ENCODE measurements around the gene CNTFR.

The CNTFR gene

DNA sequence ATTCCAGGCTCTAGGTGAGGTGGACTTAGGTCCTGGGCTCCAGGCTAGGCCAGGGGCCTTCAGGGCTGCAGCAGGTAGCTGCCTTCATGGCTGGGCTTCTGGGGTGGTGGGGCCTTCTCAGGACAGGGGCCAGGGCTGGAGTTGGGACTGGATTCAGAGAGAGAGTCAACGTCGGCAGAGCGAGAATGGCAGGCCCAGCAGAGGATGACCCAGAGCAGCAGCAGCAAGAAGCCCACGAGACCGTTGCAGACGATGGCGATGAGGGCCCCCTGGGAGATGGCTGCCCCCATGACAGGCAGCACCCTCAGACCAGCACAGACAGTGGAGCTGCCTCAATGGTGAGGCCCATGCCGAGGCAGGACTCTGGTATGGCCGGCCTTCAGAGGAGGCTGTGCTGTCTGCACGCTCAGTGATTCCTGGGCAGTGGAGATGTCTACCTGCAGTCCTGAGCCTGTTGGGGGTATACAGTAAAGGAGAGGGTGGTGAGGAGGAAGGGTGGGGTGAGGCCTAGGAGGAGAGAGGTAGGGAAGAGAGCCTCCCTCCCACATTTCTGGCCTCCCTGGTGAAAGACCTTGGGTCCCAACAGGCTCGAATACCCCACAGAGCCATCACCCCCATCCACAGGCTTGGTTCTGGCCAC lies 68.0 kb downstream of the CNTFR start:
- DNase-seq: no peak

DNA sequence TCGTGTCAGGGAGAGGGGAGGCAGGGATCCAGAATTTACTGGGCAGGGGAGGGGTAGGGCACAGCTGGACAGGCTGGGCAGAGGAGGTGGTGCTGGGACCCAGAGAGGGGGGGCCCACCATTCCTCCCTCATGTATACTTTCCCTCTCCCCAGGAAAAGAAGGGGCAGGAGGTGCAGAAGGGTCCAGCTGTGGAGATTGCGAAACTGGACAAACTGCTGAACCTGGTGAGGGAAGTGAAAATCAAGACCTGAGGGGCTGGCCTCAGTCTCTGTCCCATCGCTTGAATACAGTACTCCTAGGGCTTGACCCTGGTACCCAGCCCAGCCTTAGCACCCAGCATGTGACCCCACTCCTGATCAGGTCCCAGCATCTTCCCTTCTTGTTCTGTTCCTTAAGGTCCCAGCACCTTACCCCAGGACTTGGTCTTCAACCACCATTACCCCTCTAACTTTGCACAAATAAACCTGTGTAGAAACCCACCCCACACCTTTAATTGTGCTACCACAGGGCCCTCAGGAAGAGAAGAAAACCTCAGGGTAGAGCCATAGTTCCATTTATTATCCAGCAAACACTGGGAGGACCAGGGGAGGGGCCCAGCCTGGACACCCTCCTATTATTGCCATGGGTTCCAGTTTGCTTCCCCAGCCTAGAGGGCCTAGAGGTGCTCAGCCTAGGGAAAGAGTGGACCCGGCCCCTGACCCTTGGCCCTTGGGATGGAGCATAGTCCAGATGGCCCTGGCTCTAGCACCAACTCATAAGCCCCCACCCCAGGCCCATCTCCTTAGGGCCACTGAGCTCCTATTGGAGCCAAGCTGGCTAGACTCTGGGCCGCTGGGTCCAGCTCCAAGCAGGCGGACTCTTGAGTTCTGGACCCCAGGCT lies 68.8 kb downstream of the CNTFR start:
- no peak for DNase-seq

- DNase-seq: no peak
These were observed 69.4 kb downstream of the CNTFR start for GRCh38 chr9:34520096-34520495.

GRCh38 chr9:34519321-34520020 lies 70.1 kb downstream of the CNTFR start:
- DNase-seq: no peak

- DNase-seq: no peak
These were observed 70.6 kb downstream of the CNTFR start for GRCh38 chr9:34518896-34519295.

- DNase-seq: no peak
These were observed 71.4 kb downstream of the CNTFR start for GRCh38 chr9:34518110-34518616.

GRCh38 chr9:34517185-34517584 lies 72.3 kb downstream of the CNTFR start:
- no peak for DNase-seq

DNA sequence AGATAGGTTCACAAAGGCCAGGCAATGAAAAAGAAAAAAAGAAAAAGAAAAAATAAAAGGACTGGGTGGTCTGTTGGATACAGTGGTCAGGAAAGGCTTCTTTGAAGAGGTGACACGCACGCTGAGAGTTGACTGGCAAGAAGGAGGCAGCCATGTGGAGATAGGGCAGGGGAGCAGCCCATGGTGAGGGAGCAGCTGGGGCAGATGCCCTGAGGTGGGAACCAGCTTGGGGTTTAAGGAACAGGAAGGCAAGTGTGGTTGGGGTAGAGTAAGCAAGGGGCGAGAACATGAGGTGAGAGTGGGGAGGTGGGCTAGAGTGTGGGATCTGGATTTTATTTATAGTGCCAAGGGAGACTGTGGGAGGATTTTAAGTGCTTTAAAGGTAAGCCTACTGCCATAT lies 73.6 kb downstream of the CNTFR start:
- no peak for DNase-seq

- no peak for DNase-seq
These were observed 74.7 kb downstream of the CNTFR start for GRCh38 chr9:34514816-34515215.

- no peak for DNase-seq
These were observed 75.1 kb downstream of the CNTFR start for GRCh38 chr9:34514401-34514800.

- DNase-seq: no peak
These were observed 75.8 kb downstream of the CNTFR start for GRCh38 chr9:34513567-34514214.

GRCh38 chr9:34512131-34513078 lies 77.1 kb downstream of the CNTFR start:
- DNase-seq: no peak

DNA sequence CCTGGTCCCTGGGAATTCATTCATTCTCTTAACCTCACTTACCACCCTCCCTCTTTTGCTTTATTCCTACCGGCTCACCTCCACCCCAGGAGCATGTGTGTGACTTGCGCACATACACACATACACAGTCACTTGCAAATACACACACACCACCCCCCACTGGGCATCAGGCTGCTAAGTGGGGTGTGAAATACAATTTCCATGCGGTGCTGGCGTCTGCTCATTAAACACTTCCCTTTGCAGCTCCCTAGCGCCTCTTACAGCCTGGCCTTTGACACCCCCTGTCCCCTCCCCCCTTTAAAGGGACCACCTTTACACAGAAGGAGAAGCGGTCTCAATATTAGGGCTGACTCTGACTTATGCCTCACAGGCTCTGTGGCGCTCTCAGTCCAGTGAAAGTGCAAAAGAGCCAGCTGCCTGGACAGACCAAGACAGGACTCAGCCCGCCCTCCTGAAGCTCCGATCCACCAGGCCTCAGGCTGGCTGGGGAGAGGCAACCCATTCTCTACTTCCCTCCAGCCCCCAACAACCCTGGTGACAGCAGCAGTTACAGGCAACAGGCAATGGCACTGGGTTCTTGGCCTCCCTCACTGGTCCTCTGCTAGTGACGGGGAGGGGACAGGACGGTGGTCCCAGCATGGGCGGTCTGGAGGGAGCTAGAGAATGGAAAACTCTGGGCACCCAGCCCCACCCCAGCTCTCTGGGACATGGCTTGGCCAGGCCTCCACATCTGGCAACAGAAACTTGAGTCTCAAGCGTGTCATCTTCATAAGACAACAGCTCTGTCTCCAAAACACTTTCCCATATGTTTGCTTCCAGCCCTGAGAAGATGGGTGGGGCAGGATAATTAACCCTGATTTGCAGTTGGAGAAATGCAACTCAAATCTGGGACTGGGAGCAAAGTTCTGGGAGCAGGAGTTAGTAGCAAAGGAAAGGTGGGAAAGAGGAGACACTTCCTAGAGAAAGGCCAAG lies 78.7 kb downstream of the CNTFR start:
- DNase-seq: no peak

- no peak for DNase-seq
These were observed 80.6 kb downstream of the CNTFR start for GRCh38 chr9:34508951-34509350.

DNA sequence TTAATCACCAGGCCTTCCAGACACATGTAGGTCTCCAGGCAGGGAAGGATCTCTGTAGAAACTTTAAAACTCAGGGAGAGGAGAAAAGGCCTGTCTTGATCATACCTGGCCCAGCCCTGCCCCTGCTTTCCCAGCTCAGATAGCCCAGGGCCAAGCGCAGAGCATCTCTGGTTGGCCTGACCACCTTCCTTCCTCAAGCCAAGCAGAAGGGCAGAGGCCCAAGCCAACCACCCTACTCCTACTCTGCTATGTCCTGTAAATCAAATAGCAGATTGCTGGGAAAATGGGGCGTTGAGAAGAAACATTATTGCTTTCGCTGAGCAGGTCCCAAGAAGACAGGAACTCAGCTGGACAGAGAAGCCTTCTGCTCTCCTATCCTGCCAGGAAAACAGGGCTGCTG lies 81.1 kb downstream of the CNTFR start:
- DNase-seq: no peak

DNA sequence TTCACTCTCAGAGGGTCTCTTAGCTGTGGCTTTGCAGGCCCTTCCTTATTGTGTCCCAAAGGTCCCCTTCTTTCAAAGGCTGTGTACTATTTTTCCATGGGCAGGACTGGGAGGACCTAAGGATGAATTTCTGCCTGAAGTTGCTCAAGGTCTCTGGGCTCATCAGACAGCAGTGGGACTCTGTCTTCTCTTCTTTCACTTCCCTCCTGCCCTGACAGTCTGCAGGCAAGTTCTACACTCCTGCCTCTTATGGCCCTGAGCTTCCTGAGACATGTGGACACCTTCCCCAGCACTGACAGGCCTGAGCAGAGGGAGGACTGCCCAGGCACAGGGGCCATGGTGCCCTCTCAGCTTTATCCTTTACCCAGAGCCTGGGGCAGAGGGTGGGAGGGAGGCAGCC lies 81.6 kb downstream of the CNTFR start:
- no peak for DNase-seq

DNA sequence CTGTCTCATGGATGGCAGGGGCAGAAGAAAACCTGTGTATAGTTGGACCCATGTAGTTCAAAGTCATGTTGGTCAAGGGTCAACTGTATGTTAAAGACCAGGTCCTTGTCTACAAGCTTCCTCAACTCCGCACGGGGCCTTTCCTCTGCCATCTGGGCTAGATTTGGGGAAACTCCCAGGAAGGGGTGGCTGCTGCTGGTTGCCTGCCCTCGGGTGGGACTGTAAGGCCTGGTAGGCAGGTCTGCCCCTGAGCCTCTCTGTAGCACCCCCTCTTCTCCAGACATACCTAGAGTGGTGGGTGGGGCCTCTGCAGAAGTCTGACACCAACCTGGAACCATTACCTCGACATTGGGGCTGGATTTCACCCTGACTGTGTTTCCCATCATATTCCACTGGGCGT lies 82.0 kb downstream of the CNTFR start:
- DNase-seq: no peak

DNA sequence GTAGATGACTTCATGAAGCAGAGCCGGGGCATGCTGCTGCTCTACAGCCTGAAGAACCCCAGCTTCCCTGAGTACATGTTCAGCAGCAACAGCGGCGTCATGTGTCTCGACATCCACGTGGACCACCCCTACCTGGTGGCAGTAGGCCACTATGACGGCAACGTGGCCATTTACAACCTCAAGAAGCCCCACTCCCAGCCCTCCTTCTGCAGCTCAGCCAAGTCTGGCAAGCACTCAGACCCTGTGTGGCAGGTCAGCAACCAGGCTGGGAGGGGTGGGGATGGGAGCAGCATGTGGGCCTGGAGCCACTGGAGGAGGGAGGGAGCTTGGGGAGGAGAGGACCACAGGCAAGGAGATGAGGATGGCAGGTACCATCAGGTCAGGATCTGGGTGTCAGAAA lies 82.9 kb downstream of the CNTFR start:
- DNase-seq: no peak

DNA sequence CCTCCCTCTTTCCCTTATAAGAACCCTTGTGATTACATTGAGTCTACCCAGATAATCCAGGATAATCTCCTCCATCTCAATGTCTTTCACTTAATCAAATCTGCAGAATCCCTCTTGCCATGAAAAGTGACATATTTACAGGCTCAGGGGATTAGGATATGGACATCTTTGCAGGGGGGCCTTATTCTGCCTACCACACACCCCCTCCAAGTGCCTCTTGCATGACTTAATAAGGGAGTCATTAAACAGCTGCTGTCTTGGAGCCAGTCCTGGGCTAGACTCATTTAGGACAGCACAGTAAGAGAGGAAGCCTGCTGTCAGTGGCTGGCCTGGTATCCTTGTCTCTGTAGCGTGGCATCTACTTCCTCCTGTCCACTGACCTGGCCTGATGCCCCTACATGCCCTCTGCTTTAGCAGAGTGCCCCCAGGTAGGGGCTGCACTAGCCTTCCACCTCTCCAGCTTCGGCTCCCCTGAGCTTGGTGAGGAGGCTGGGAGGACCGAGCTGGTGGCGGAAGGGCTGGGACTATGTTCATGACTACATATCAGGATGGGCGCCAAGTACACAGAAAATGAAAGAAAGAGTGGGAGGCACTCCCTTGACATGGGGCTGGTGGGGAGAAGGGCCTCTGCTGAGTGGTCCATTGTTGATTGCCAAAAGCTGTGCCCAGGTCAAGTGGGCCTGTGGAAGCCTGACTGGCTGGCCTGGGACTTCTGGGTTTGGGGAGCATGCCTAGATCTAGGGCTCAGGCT lies 84.0 kb downstream of the CNTFR start:
- DNase-seq: no peak

- DNase-seq: no peak
These were observed 86.1 kb downstream of the CNTFR start for GRCh38 chr9:34503406-34503805.

Measured in stimulated activated CD4-positive, alpha-beta T cell treated with anti-CD3 and anti-CD28 coated beads, Interleukin-4, amount 100 ng/mL, for 1 hour (primary cell).